ENCODE data around the gene SLC6A8. TPM values are rescaled to one million over a fixed set of nuclear protein-coding genes. Genes with fewer than 3 reads are reported as not detected.
A peak's percentile ranks its signal among the peaks of the same experiment; 100 is the strongest.

SLC6A8 gene
- total and polyA plus RNA-seq, 11 donors, result 113 to 241 (median 179) TPM

- no peaks in the 10 kb centered on the region for H3K9me3 ChIP-seq
- no peaks in the 10 kb centered on the region for H3K36me3 ChIP-seq
- ATAC-seq (no peak), DNase-seq (no peak)
- no peak overlapping the region for H3K4me3 ChIP-seq
- intact Hi-C loops (cut with DNase I), result no loop called here
- H3K27ac ChIP-seq, result no peak overlapping the region
- peaks cover 3 to 58% (median 21%) of the 10 kb centered on the region in 9 donors for H3K27me3 ChIP-seq
- WGBS, 4 donors, result 5 to 34% (median 20%) methylated on average over 7 to 8 of the region's 8 CpGs
- TF ChIP-seq POLR2A (IDR thresholded peaks at IDR 0.05), result no peak
- no peak for TF ChIP-seq CTCF (IDR thresholded peaks at IDR 0.05)
- H3K4me1 ChIP-seq, result peaks cover 0 to 23% (median 0%) of the 10 kb centered on the region in 12 donors
Observed at GRCh38 chrX:153641627-153642026, 46.1 kb upstream of the SLC6A8 start.

GRCh38 chrX:153642051-153642654 lies 45.6 kb upstream of the SLC6A8 start:
- TF ChIP-seq CTCF (IDR thresholded peaks at IDR 0.05), result no peak
- no peak for TF ChIP-seq POLR2A (IDR thresholded peaks at IDR 0.05)
- DNase-seq, result no peak
- 1 to 36% (median 9%) methylated on average over 21 to 61 of the region's 62 CpGs for WGBS, 4 donors
- intact Hi-C loops (cut with DNase I), result no loop called here
- no peak for ATAC-seq
- peaks cover 3 to 63% (median 25%) of the 10 kb centered on the region in 9 donors for H3K27me3 ChIP-seq
- H3K9me3 ChIP-seq, result no peaks in the 10 kb centered on the region
- no peaks in the 10 kb centered on the region for H3K36me3 ChIP-seq
- peaks cover 0 to 28% (median 0%) of the 10 kb centered on the region in 12 donors for H3K4me1 ChIP-seq
- H3K27ac ChIP-seq, result no peak overlapping the region
- peak overlapping the region in 6 of 12 donors; percentile 10 to 33 (median 20) for H3K4me3 ChIP-seq

GRCh38 chrX:153642655-153643430 lies 44.9 kb upstream of the SLC6A8 start:
- peaks cover 0 to 35% (median 0%) of the 10 kb centered on the region in 12 donors for H3K4me1 ChIP-seq
- DNase-seq (peak in 1 of 5 donors; percentile 17), ATAC-seq (no peak)
- no peak overlapping the region for H3K27ac ChIP-seq
- WGBS, 4 donors, result 3 to 53% (median 25%) methylated on average over 43 to 47 of the region's 48 CpGs
- intact Hi-C loops (cut with DNase I), result no loop called here
- no peaks in the 10 kb centered on the region for H3K36me3 ChIP-seq
- TF ChIP-seq CTCF (IDR thresholded peaks at IDR 0.05) (no peak), POLR2A (IDR thresholded peaks at IDR 0.05) (no peak)
- H3K4me3 ChIP-seq, result peak overlapping the region in 2 of 12 donors; percentile 23 to 33
- H3K27me3 ChIP-seq, result peaks cover 3 to 70% (median 31%) of the 10 kb centered on the region in 9 donors
- no peaks in the 10 kb centered on the region for H3K9me3 ChIP-seq

Data from heart left ventricle (tissue), 16 donors.